RPMI8226 (cell line): ENCODE measurements around the gene SPOP.
"Not testable (repeated sequence)": the region's sequence is repeated elsewhere in the genome, so short reads cannot be mapped to it uniquely, and the experiment has no call there.

Experiments used
- DNase-seq: peaks from one replicate; pipeline ENCODE4 v3.0.0-alpha.2; 2015

The SPOP gene

GRCh38 chr17:49570540-49571242 is 107.2 kb downstream of the SPOP start:
- no peak for DNase-seq

DNA sequence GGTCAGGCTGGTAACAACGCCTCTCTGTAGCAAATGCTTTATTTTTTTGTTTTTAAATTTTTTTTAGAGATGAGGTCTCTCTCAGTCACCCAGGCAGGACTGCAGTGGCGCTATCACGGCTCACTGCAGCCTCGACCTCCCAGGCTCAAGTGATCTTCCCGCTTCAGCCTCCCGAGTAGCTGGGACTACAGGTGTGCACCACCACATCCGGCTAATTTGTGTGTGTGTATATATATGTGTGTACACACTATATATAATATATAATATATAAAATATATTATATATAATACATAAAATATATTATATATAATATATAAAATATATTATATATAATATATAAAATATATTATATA is 109.2 kb downstream of the SPOP start:
- DNase-seq: peak; percentile 28

- peak; percentile 85 for DNase-seq
Measured at GRCh38 chr17:49567871-49568694, 109.8 kb downstream of the SPOP start.

GRCh38 chr17:49567104-49567521 is 110.8 kb downstream of the SPOP start:
- no peak for DNase-seq

GRCh38 chr17:49566668-49567071 is 111.2 kb downstream of the SPOP start:
- no peak for DNase-seq

- peak; percentile 34 for DNase-seq
Measured at GRCh38 chr17:49565948-49566491, 111.9 kb downstream of the SPOP start.

- DNase-seq: no peak
Measured at GRCh38 chr17:49564638-49565037, 113.3 kb downstream of the SPOP start.

GRCh38 chr17:49557312-49558024 is 120.4 kb downstream of the SPOP start:
- peak; percentile 62 for DNase-seq

DNA sequence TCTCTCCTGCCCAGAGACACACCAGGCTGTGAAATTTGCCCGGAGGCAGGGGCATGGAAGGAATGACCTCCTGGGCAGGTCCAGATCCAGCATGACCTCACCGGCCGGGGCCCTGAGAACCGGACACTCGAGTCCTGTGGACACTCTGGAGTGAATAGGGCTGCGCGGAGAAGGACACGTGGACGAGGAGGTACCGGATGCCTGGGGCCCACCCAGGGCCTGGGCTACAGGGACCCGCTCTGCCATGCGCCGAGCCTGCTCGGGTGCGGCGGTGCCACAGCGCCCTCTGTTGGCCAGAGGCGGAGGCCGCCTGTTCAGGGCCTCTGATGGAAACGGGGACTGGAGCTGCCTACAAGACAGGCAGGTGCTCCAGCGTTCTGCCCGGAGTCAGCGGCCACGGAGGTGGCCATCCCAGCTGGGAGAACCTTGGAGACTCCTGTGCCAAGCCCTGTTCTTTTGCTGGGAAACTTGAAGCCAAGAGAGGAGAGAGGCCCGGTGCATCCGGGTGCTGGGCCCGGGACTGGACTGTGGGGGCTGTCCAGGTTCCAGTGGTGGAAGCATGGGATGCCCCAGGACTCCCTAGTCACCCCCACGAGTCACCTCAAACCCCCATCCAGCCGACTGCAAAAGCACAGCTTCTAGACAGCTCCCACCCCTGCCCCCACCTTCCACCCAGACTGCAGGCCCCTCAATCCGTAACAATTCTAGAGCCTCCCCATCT is 121.5 kb downstream of the SPOP start:
- peak; percentile 72 for DNase-seq

GRCh38 chr17:49555495-49556222 is 122.2 kb downstream of the SPOP start:
- DNase-seq: no peak

DNA sequence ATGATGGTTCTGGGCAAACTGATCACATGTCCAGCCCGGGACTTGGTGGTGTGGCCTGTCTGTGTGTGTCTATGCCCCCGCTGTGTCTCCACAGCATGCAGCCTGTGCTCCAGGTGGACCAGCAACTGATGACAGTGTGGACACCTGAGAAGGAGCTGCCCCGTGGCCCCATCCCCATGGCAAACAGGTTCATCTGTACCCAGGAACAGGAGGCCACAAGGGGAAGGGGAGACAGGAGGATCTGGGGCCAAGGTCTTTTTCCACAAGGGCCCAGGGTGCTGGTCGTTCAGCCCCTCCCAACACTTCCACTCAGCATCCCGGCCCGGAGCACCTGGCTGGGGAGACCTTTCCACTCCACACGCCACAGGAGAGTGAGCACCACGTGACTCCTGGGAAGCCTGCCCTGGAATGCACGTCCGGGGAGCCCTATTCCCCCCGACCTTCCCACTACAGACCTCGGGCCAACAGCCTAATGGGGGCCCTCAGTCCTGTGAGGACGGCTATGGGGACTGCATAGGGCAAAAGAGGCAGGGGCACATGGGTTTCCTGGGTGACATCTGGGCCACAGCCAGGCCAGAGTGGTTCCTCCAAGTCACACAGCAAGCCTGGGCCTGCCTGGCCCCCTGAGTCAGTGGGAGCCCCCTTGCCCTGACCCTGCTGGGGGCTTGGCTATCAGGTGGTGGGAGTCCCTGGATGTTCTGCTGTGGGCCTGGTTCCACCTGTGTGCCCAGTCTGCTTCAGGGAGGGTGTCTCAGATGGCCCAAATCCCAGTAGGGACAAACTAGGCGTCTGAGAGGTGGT is 123.0 kb downstream of the SPOP start:
- DNase-seq: no peak

- DNase-seq: no peak
Measured at GRCh38 chr17:49553676-49554335, 124.1 kb downstream of the SPOP start.

DNA sequence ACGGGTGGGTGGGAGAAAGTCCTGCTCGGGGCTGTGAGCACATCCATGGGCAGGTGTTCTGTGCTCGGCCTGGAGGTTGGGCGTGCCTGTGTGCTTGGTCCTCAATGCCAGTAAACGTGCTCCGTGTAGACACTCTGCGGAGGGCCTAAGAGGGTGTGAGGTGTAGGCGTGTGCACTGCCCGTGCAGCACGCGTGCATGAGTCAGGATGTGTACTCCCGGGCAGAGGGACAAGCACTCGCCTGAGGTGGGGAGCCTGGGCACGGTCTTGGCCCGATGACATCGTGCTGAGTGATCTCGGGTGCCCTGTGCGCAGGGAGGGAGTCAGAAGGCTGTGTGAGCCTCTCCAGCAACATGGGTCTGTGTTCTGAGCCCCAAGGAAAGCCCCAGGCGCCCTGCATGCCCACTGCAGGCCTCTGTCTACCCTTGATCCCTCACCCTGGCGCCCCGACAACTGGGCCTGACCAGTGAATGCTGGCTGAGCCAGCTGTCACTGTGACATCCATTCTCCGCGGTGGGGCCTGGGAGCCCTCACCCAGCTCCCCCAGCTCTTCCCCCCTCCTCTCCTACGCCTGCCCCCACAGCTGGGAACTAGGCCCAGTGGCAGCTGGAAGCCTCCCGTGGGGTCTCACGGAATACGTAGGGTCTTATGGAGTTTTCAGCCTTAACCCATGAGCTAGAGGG is 125.7 kb downstream of the SPOP start:
- no peak for DNase-seq

GRCh38 chr17:49551221-49552069 is 126.5 kb downstream of the SPOP start:
- DNase-seq: no peak

GRCh38 chr17:49550764-49551163 is 127.1 kb downstream of the SPOP start:
- DNase-seq: not testable (repeated sequence)

DNA sequence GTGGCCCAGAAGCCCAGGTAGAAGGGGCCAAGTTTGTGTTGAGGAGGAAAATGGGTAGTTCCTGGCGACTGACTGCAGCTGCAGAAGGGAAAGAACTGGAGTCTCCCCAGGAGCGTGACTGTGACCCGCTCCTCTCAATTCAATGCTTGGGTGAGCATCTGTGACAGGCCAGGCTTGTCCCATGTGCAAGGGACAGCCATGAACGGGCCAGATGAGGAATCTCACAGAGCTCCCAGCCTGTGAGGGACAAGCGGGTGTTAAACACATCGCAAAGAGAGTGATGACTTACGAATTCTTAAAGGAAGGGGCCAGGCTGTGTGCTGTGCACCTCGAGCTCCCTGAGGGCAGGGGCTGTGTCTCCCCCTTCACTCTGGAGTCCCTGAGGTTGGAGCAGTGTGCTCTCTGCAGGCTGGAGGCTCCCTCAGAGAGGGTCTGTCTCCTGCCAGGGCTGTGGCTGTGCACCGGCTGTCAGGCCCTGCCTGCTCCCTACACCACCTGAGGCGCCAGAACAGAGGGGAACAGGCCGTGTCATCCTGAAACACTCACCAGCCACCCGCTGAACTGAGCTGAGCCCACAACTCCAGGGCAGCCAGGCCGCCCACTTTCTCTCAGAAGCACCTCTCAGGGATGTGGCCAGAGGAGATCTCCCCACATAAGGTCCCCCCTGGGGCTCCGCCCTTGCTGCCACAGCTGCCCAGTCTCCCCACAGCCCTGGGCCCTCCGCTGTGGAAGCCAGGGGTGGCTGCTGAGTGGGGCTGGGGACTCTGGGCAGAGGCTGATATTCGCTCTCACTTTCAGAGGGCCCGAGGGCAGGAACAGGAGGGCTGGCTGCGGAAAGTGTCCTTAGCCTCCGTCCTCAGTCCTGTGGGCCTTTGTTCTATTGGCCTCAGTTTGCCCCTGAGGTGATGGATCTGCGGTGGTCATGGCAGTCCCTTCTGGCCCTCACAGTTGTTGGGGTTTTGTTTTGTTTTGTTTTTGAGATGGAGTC is 127.9 kb downstream of the SPOP start:
- no peak for DNase-seq

DNA sequence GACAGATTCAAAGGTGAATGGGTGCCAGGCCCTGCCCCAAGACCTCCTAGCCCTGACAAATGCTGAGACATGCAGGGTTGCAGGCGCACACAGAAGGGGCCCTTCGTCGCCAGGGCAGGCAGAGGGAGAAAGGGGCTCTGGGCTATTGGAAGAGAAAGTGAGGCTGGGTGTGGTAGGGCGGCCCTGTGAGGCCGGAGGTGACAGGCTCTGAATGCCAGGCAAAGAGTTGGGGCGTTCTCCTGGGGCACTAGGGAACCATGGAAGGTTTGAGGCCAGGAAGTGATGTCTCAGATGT is 128.6 kb downstream of the SPOP start:
- DNase-seq: no peak
